HG03378 (cell line): ENCODE measurements around the gene EME1.
A peak's percentile ranks its signal among the peaks of the same experiment; 100 is the strongest.
"Not testable (repeated sequence)": the region's sequence is repeated elsewhere in the genome, so short reads cannot be mapped to it uniquely, and the experiment has no call there.

Experiments
- ATAC-seq: cut with Tn5 transposase; IDR thresholded peaks from one replicate; pipeline ENCODE4 v1.9.1; 2021; ENCODE audit warnings: mild to moderate bottlenecking, moderate library complexity; ENCODE audit not compliant: unreplicated experiment

The EME1 gene

GRCh38 chr17:50392621-50393020, 19.6 kb downstream of the EME1 start:
- no peak for ATAC-seq

GRCh38 chr17:50393700-50394099, 20.7 kb downstream of the EME1 start:
- ATAC-seq: no peak

GRCh38 chr17:50394711-50395110, 21.7 kb downstream of the EME1 start:
- ATAC-seq: no peak

- ATAC-seq: peak; percentile 15
Observed at GRCh38 chr17:50396261-50397110, 23.5 kb downstream of the EME1 start.

GRCh38 chr17:50397111-50397918, 24.3 kb downstream of the EME1 start, which contains the start of gene LRRC59:
TSS of gene LRRC59 (minus strand) at chr17:50397523. CDS start at chr17:50397317, 206 bp downstream.
- ATAC-seq: peak; percentile 83

GRCh38 chr17:50397919-50398285, 24.9 kb downstream of the EME1 start:
- no peak for ATAC-seq

- not testable (repeated sequence) for ATAC-seq
Observed at GRCh38 chr17:50398672-50399071, 25.6 kb downstream of the EME1 start.

GRCh38 chr17:50399591-50399990, 26.6 kb downstream of the EME1 start:
- not testable (repeated sequence) for ATAC-seq

GRCh38 chr17:50405351-50405750, 32.3 kb downstream of the EME1 start:
- not testable (repeated sequence) for ATAC-seq

- no peak for ATAC-seq
Observed at GRCh38 chr17:50406578-50406977, 33.5 kb downstream of the EME1 start.

GRCh38 chr17:50407921-50408320, 34.9 kb downstream of the EME1 start:
- ATAC-seq: no peak

- no peak for ATAC-seq
Observed at GRCh38 chr17:50412188-50412732, 39.2 kb downstream of the EME1 start.

- no peak for ATAC-seq
Observed at GRCh38 chr17:50414808-50415207, 41.8 kb downstream of the EME1 start.

GRCh38 chr17:50419577-50419976, 46.5 kb downstream of the EME1 start:
- not testable (repeated sequence) for ATAC-seq

- no peak for ATAC-seq
Observed at GRCh38 chr17:50420419-50421112, 47.5 kb downstream of the EME1 start.

- ATAC-seq: no peak
Observed at GRCh38 chr17:50421308-50422051, 48.5 kb downstream of the EME1 start.

GRCh38 chr17:50422738-50423137, 49.7 kb downstream of the EME1 start:
- ATAC-seq: no peak

- ATAC-seq: no peak
Observed at GRCh38 chr17:50423553-50424159, 50.6 kb downstream of the EME1 start.

GRCh38 chr17:50424246-50424995, 51.4 kb downstream of the EME1 start:
- no peak for ATAC-seq
